C1 segment of cervical spinal cord (tissue), 14 donors: Measurements from ENCODE around the gene CMTR1.

Source experiments
- DNase-seq, 14 donors: peaks; one replicate each; lab custom pipeline; 2025; lab: John Stamatoyannopoulos, UW

Gene CMTR1

GRCh38 chr6:37478827-37479226 is 45.8 kb downstream of the CMTR1 start:
- no peak for DNase-seq

- no peak for DNase-seq
These were observed 46.3 kb downstream of the CMTR1 start for GRCh38 chr6:37479266-37479854.

GRCh38 chr6:37480118-37480736 is 47.2 kb downstream of the CMTR1 start:
- no peak for DNase-seq

- no peak for DNase-seq
These were observed 48.0 kb downstream of the CMTR1 start for GRCh38 chr6:37480951-37481534.

GRCh38 chr6:37481711-37482605 is 48.9 kb downstream of the CMTR1 start:
- no peak for DNase-seq

GRCh38 chr6:37482606-37483251 is 49.7 kb downstream of the CMTR1 start:
- DNase-seq: no peak

GRCh38 chr6:37483252-37483901 is 50.4 kb downstream of the CMTR1 start:
- no peak for DNase-seq

GRCh38 chr6:37483917-37484785 is 51.1 kb downstream of the CMTR1 start:
- DNase-seq: peak in 8 of 14 donors; percentile 16 to 60 (median 32)

GRCh38 chr6:37484786-37485170 is 51.8 kb downstream of the CMTR1 start:
- DNase-seq: no peak

- DNase-seq: no peak
These were observed 52.3 kb downstream of the CMTR1 start for GRCh38 chr6:37485291-37485702.

GRCh38 chr6:37486121-37486839 is 53.3 kb downstream of the CMTR1 start:
- DNase-seq: no peak

GRCh38 chr6:37487591-37488380 is 54.8 kb downstream of the CMTR1 start:
- DNase-seq: no peak

- DNase-seq: no peak
These were observed 55.5 kb downstream of the CMTR1 start for GRCh38 chr6:37488476-37488875.

- peak in 1 of 14 donors; percentile 13 for DNase-seq
These were observed 56.8 kb downstream of the CMTR1 start for GRCh38 chr6:37489697-37490336.

- no peak for DNase-seq
These were observed 57.6 kb downstream of the CMTR1 start for GRCh38 chr6:37490536-37491170.

GRCh38 chr6:37491171-37491829 is 58.3 kb downstream of the CMTR1 start:
- DNase-seq: peak in 3 of 14 donors; percentile 21 to 50 (median 22)

GRCh38 chr6:37491830-37492208 is 58.8 kb downstream of the CMTR1 start:
- no peak for DNase-seq
